GM21825 (cell line): Measurements from ENCODE around the gene C11orf68.

Source experiments
- ATAC-seq: cut with Tn5 transposase; IDR thresholded peaks from one replicate; pipeline ENCODE4 v1.9.1; 2021; ENCODE audit warnings: mild to moderate bottlenecking, moderate library complexity; ENCODE audit not compliant: unreplicated experiment

C11orf68 gene

GRCh38 chr11:65872586-65873317 is 46.1 kb downstream of the C11orf68 start, which contains the start of gene EFEMP2:
EFEMP2 (minus strand) TSS chr11:65872800; CDS start chr11:65872354, 446 bp downstream.
- no peak for ATAC-seq

DNA sequence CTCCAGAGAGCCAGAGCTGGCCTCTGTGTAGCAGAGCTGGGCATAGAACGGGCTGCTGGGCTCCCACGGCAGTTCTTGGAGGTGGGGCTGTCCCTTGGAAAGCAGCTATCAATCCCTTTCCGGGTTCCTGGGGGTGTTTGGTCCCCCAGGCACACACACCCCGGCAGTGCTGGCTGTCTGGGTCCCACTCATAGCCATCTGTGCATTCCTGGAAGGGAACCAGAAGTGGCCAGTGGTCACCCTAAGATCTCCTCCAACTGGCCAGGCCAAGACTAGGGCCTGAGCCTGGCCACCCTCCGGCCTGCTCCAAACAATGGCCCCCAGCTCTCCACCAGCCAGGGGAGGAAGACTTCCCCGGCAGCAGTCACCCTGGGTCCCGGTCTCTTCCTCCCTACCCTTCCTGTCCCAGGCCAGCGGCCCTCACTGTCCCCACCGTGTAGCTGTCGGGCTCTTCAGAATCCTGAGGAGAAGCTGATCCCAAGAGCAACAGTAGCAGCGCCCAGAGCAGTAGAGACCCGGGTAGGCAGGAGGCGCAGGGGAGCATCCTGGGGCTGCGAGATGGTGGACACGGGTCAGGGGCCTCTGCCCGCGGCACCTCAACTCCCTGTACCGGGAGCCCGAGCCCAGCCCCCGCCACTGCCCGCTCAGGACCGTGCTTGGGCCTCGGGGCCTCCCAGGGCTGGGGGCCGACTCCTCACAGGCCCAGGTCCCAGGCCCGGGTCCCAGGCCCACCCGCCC is 46.9 kb downstream of the C11orf68 start:
- ATAC-seq = no peak

- ATAC-seq = no peak
Observed at GRCh38 chr11:65870706-65871681, 47.9 kb downstream of the C11orf68 start.

DNA sequence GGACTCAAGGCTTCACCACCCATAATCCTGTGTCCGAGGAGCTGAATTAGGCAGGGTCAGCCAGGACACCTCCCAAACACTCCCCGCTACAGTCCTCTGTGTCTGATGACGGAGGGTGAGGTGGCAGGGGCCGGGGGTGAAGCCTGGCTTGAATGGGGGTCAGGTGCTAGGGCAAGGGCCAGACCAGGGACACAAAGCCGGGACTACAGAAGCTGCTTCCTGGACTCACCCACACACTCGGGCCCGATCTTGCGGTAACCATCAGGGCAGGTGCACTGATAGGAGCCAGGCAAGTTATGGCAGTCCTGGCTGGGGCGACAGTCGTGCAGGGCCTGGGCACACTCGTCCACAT is 48.6 kb downstream of the C11orf68 start:
- ATAC-seq = no peak

DNA sequence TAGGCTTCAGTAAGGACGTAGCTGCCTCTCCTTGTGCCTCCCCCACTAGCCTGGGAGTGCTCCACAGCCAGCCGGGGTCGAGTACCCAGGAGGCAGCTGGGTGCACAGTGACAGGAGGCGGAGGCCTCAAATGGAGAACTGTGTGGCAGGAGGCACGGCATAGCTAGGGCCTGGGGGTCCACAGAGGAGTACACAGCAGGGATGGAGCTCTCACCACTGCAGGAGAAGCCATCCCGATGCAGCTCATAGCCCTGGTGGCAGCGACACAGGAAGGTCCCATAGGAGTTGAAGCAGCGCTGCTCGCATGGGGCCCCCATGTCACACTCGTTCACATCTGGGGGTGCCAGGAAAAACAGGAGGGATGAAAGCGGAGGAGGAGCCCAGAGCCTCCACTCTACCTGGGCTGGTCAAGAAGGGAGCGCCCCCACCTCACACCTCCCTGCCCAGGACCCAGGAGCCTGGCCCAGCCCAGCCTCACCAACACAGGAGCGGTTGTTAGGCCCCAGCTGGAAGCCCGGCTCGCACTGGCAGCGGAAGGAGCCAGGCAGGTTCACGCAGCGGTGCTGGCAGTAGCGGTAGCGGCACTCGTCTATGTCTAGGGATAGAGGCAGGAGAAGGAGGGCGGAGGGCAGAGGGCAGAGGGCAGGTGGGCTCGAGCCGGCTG is 49.1 kb downstream of the C11orf68 start:
- ATAC-seq = no peak

GRCh38 chr11:65868907-65869306 is 50.0 kb downstream of the C11orf68 start:
- ATAC-seq = no peak

DNA sequence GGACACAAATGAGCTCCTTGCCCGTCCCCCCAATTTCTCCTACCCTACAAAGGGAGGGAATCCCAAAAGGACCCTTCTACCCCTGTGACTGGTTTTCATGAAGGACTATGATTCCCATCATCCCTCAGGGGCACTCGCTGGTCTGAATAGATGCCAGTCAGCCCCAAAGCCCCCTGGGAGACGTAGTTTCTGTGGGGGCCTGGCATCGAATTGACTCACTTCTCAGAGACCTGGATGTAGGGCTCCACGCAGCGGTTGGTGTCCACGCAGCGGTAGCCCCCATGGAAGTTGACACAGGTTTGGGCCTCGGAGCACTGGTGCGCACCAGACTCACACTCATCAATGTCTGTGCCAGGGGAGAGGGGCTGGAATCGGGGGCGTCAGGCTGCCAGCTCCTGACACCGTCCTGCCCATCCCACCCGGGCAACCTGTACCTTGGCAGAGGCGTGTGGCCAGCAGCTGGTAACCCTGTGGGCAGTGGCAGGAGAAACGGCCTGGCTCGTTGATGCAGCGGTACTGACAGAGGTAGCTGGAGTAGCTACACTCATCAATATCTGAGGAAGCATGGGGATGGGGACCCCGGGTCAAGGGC is 50.7 kb downstream of the C11orf68 start:
- ATAC-seq = no peak

DNA sequence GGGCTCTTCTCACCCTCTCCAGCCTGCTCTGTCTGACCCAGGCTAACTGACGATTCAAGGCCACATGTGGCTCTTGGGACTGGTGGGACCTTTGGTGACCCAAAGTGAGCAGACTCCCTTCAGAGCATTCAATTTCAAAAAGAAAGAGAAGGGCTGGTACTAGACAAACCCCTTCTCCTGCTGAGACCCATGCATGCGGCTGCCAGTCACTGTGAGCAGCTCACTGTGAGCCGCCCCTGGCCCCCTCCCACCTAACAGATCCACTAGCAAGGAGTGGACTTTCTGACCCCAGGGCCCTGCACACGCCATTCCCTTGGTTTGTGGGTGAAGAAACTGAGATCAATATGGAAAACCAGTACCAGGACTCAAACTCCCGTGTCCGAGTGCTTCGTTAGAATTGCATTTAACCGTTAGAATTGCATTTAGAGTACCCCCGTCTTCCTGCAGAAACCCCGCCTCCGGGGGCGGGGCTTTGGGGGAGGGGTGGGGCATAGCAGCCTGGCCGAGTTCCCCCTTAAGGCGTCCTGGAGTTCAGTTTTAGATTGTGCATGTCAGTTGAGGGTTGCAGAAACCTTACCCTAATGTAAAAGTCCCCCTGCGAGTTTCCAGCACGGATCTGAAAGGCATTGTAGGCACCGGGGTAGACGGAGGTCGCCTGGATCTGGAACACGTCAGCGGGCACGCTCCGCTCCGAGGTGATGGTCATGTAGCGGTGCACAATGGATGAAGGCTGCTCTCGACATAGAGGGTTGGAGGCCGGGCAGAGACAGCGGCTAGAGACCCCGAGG is 51.4 kb downstream of the C11orf68 start:
- ATAC-seq = no peak
